ENCODE data around the gene PAPPA2.

Gene PAPPA2

DNA sequence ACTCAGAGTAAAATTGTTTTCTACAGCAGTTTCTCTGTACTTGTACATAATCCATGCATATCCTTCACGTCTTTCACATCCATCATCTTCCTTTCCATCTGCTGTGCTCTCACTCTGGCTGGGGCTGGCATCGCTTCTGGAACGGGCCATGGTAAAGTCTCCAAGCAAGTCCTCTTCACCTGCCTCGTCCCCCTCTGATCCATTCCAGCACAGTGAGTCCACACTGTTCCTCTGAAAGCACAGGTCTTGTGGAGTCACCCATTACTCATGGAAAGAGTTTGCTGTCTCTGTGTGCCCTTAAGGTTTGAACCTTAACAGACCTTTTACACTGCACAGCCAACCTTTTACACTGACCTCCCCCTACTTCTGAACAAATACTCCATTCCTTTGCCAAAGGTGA is 387.9 kb downstream of the PAPPA2 start:
- no peaks in the 10 kb centered on the region for H3K9me3 ChIP-seq (ENCODE audit: insufficient read depth, low read length)
- no peak overlapping the region for H2AFZ ChIP-seq (ENCODE audit: low read depth, low read length, severe bottlenecking)
- no peaks in the 10 kb centered on the region for H3K27me3 ChIP-seq (ENCODE audit: low read length)
- no peak overlapping the region for H3K27ac ChIP-seq (ENCODE audit: low read depth, low read length)
- H3K4me2 ChIP-seq (ENCODE audit: low read depth, low read length, poor library complexity, severe bottlenecking) = no peak overlapping the region
- H3K4me3 ChIP-seq (ENCODE audit: insufficient read depth, low read length, poor library complexity, severe bottlenecking) = no peak overlapping the region
- H4K20me1 ChIP-seq (ENCODE audit: low read depth, low read length) = no peaks in the 10 kb centered on the region
- H3K9me2 ChIP-seq (replicated peaks; ENCODE audit: insufficient read depth, low read length) = no peaks in the 10 kb centered on the region
- no peaks in the 10 kb centered on the region for H3K79me2 ChIP-seq (ENCODE audit: insufficient read depth, low read length)
- no peaks in the 10 kb centered on the region for H3K36me3 ChIP-seq (ENCODE audit: low read length)
- no peak overlapping the region for H3K9ac ChIP-seq (ENCODE audit: low read length)
- no peaks in the 10 kb centered on the region for H3F3A ChIP-seq (ENCODE audit: insufficient read depth)
- TF ChIP-seq CTCF (IDR thresholded peaks at IDR 0.05; ENCODE audit: insufficient read depth, low read length, poor library complexity, severe bottlenecking) = no peak
- no peak for TF ChIP-seq EZH2phosphoT487 (conservative IDR thresholded peaks at IDR 0.05; ENCODE audit: low read length)

- no peaks in the 10 kb centered on the region for H3K79me2 ChIP-seq (ENCODE audit: insufficient read depth, low read length)
- no peaks in the 10 kb centered on the region for H3F3A ChIP-seq (ENCODE audit: insufficient read depth)
- no peak overlapping the region for H3K27ac ChIP-seq (ENCODE audit: low read depth, low read length)
- no peak overlapping the region for H3K9ac ChIP-seq (ENCODE audit: low read length)
- no peaks in the 10 kb centered on the region for H3K36me3 ChIP-seq (ENCODE audit: low read length)
- H3K27me3 ChIP-seq (ENCODE audit: low read length) = no peaks in the 10 kb centered on the region
- no peaks in the 10 kb centered on the region for H3K9me3 ChIP-seq (ENCODE audit: insufficient read depth, low read length)
- H3K4me2 ChIP-seq (ENCODE audit: low read depth, low read length, poor library complexity, severe bottlenecking) = no peak overlapping the region
- H3K4me3 ChIP-seq (ENCODE audit: insufficient read depth, low read length, poor library complexity, severe bottlenecking) = no peak overlapping the region
- H3K9me2 ChIP-seq (replicated peaks; ENCODE audit: insufficient read depth, low read length) = no peaks in the 10 kb centered on the region
- no peak for TF ChIP-seq EZH2phosphoT487 (conservative IDR thresholded peaks at IDR 0.05; ENCODE audit: low read length)
- no peak for TF ChIP-seq CTCF (IDR thresholded peaks at IDR 0.05; ENCODE audit: insufficient read depth, low read length, poor library complexity, severe bottlenecking)
- H4K20me1 ChIP-seq (ENCODE audit: low read depth, low read length) = no peaks in the 10 kb centered on the region
- H2AFZ ChIP-seq (ENCODE audit: low read depth, low read length, severe bottlenecking) = no peak overlapping the region
These were observed 389.1 kb downstream of the PAPPA2 start for GRCh38 chr1:176852124-176852523.

GRCh38 chr1:176853503-176853902 is 390.5 kb downstream of the PAPPA2 start:
- no peak overlapping the region for H3K9ac ChIP-seq (ENCODE audit: low read length)

More at GRCh38 chr1:176853503-176853902, 390.5 kb downstream of the PAPPA2 start:
- Histone ChIP-seq H3K4me3 (ENCODE audit: insufficient read depth, low read length, poor library complexity, severe bottlenecking) (no peak overlapping the region), H3K9me2 (replicated peaks; ENCODE audit: insufficient read depth, low read length) (no peaks in the 10 kb centered on the region), H3K36me3 (ENCODE audit: low read length) (no peaks in the 10 kb centered on the region), H3K4me2 (ENCODE audit: low read depth, low read length, poor library complexity, severe bottlenecking) (no peak overlapping the region), H3K79me2 (ENCODE audit: insufficient read depth, low read length) (no peaks in the 10 kb centered on the region), H3K27ac (ENCODE audit: low read depth, low read length) (no peak overlapping the region), H3K9me3 (ENCODE audit: insufficient read depth, low read length) (no peaks in the 10 kb centered on the region), H4K20me1 (ENCODE audit: low read depth, low read length) (no peaks in the 10 kb centered on the region), H3F3A (ENCODE audit: insufficient read depth) (no peaks in the 10 kb centered on the region), H3K27me3 (ENCODE audit: low read length) (no peaks in the 10 kb centered on the region), H2AFZ (ENCODE audit: low read depth, low read length, severe bottlenecking) (no peak overlapping the region)
- TF ChIP-seq CTCF (IDR thresholded peaks at IDR 0.05; ENCODE audit: insufficient read depth, low read length, poor library complexity, severe bottlenecking) = no peak
- TF ChIP-seq EZH2phosphoT487 (conservative IDR thresholded peaks at IDR 0.05; ENCODE audit: low read length) = no peak
